Activated naive CD8-positive, alpha-beta T cell treated with anti-CD3 and anti-CD28 coated beads, Interleukin-2, amount 50 U/mL, for 16 hours (primary cell): Measurements from ENCODE around the gene TRIM31.
"Not testable (repeated sequence)": the region's sequence is repeated elsewhere in the genome, so short reads cannot be mapped to it uniquely, and the experiment has no call there.

Experiments used
- DNase-seq: peaks from one replicate; pipeline ENCODE4 v3.0.0-alpha.2; 2020; ENCODE audit warnings: low read depth, low spot score

Gene TRIM31

GRCh38 chr6:30149234-30149633 is 36.3 kb upstream of the TRIM31 start:
- DNase-seq: no peak

- no peak for DNase-seq
These were observed 34.2 kb upstream of the TRIM31 start for GRCh38 chr6:30147096-30147495.

- DNase-seq: no peak
These were observed 32.9 kb upstream of the TRIM31 start for GRCh38 chr6:30145818-30146217.

GRCh38 chr6:30144811-30145210 is 31.9 kb upstream of the TRIM31 start:
- DNase-seq: no peak

- DNase-seq: no peak
These were observed 30.9 kb upstream of the TRIM31 start for GRCh38 chr6:30143780-30144179.

GRCh38 chr6:30142665-30143064 is 29.8 kb upstream of the TRIM31 start:
- no peak for DNase-seq

GRCh38 chr6:30140240-30140639 is 27.4 kb upstream of the TRIM31 start:
- not testable (repeated sequence) for DNase-seq

GRCh38 chr6:30136570-30137286 is 23.8 kb upstream of the TRIM31 start:
- no peak for DNase-seq

- DNase-seq: no peak
These were observed 22.9 kb upstream of the TRIM31 start, which contains the start of gene TRIM40 for GRCh38 chr6:30135757-30136156. TRIM40 (plus strand) TSS chr6:30136140; CDS start chr6:30137037, 897 bp downstream.

GRCh38 chr6:30135147-30135546 is 22.3 kb upstream of the TRIM31 start:
- no peak for DNase-seq

- no peak for DNase-seq
These were observed 19.1 kb upstream of the TRIM31 start for GRCh38 chr6:30131947-30132497.

- peak; percentile 6 for DNase-seq
These were observed 18.3 kb upstream of the TRIM31 start for GRCh38 chr6:30130887-30131862.

GRCh38 chr6:30130179-30130679 is 17.3 kb upstream of the TRIM31 start:
- no peak for DNase-seq

GRCh38 chr6:30129265-30130178 is 16.6 kb upstream of the TRIM31 start:
- no peak for DNase-seq

GRCh38 chr6:30127238-30128093 is 14.6 kb upstream of the TRIM31 start:
- no peak for DNase-seq

GRCh38 chr6:30122515-30122914 is 9.6 kb upstream of the TRIM31 start:
- DNase-seq: no peak

- no peak for DNase-seq
These were observed 8.8 kb upstream of the TRIM31 start for GRCh38 chr6:30121446-30122366.

- DNase-seq: not testable (repeated sequence)
These were observed 5.8 kb upstream of the TRIM31 start for GRCh38 chr6:30118691-30119090.

- DNase-seq: no peak
These were observed 3.8 kb upstream of the TRIM31 start for GRCh38 chr6:30116724-30117123.
